Testis (tissue), 3 donors: ENCODE measurements around the gene TGFB1I1. TPM values are rescaled to one million over a fixed set of nuclear protein-coding genes. Genes with fewer than 3 reads are reported as not detected.

ENCODE experiments used
- DNase-seq: peaks from one replicate; pipeline ENCODE4 v3.0.0-alpha.2; 2019
- H3K27ac ChIP-seq, 2 donors: fragments of 200-600 bp; sonication (generic); one replicate each; pipeline ENCODE4 v1.5.1; 2019
- H3K27me3 ChIP-seq: fragments of 200-600 bp; sonication (generic); one replicate; pipeline ENCODE4 v1.5.1; 2019
- H3K36me3 ChIP-seq: fragments of 200-600 bp; sonication (generic); one replicate; pipeline ENCODE4 v1.5.1; 2017; ENCODE audit warnings: low read depth; ENCODE audit errors: missing control alignments
- H3K4me1 ChIP-seq: fragments of 200-600 bp; sonication (generic); one replicate; pipeline ENCODE4 v1.5.1; 2019
- H3K4me3 ChIP-seq, 2 donors: fragments of 200-600 bp; sonication (generic); one replicate each; pipeline ENCODE4 v1.5.1; 2017 to 2019
- H3K9me3 ChIP-seq: fragments of 200-600 bp; sonication (generic); one replicate; pipeline ENCODE4 v1.5.1; 2017
- POLR2A ChIP-seq: fragments of 450-650 bp; IDR thresholded peaks from one replicate; pipeline ENCODE4 v1.6.1; 2017; ENCODE audit warnings: antibody characterized with exemption, mild to moderate bottlenecking, moderate library complexity
- WGBS, 2 donors: methylation state at CpG; one replicate each; pipeline ENCODE4 v1.1.5; 2018; 5-methylcytosine and 5-hydroxymethylcytosine counted together
- intact Hi-C: fragments of 100-400 bp; cut with DNase I; formaldehyde crosslinking; loops from one replicate; pipeline ENCODE4 v1.15.1; 2023; ENCODE audit warnings: low total_unique reads
- polyA plus RNA-seq: library from polyadenylated mRNA; stranded (reverse); fragments of 350-450 nt; fragmentation: Illumina TruSeq; extraction: RNeasy Lipid Tissue Mini Kit (QIAGEN cat#74804); gene quantifications from one replicate; pipeline ENCODE4 v1.2.3, GENCODE V29; 2014; ENCODE audit warnings: low read depth, low replicate concordance; ENCODE audit not compliant: insufficient read depth
- total RNA-seq, 2 donors: library from RNA; depleted of rRNA; stranded (reverse); fragments of >200 nt; gene quantifications; one replicate each; pipeline ENCODE4 v1.2.3, GENCODE V29; 2016
- TF ChIP-seq, protein P1 (sequence below), 3 experiments: fragments of 450-650 bp in 2 of 3; fragments of 200-600 bp in 1 of 3; sonication (generic) in 1 of 3; IDR thresholded peaks; one replicate each; pipeline ENCODE4 v1.5.1; 2016 to 2019; ENCODE audit warnings: antibody characterized with exemption in 3 of 3, mild to moderate bottlenecking in 2 of 3, moderate library complexity in 1 of 3

The TGFB1I1 gene
- total and polyA plus RNA-seq, 3 donors from 2014 or later: 13.6 to 31.7 (median 28.4) TPM

DNA sequence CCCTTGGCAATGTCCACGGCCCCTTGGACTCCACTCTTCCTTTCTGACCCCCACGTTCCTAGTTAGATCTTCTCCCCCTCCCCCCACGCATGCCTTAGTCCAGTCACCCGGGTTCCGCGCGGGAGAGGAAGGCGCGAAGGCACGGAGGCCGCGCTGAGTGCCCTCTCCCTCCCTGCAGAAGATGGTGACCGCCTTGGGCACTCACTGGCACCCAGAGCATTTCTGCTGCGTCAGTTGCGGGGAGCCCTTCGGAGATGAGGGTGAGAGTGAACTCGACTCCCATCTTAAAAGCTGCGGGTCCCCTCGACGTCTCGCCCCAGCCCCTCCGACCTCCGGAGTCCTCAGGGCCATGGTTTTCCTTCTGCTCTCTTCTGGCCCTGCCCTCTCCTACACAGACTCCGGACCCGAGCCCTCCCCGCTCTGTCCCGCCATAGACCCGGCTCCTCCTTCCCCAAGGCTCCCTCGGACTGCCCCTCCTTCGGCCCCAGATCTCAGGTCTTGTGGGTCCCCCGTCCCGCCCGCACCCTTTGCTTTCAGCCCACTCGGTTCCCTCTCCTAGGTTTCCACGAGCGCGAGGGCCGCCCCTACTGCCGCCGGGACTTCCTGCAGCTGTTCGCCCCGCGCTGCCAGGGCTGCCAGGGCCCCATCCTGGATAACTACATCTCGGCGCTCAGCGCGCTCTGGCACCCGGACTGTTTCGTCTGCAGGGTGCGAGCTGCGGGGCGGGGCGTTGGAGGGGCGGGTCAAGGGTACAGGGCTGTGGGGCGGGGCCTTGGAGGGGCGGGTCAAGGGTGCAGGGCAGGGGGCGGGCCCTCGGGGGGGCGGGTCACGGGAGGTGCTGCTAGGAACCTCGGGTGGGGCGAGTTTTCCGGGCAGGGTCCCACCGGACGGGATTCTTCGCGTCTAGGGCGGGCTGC lies 4.6 kb downstream of the TGFB1I1 start:
- peak overlapping the region; percentile 32 to 56 for H3K4me3 ChIP-seq

DNA sequence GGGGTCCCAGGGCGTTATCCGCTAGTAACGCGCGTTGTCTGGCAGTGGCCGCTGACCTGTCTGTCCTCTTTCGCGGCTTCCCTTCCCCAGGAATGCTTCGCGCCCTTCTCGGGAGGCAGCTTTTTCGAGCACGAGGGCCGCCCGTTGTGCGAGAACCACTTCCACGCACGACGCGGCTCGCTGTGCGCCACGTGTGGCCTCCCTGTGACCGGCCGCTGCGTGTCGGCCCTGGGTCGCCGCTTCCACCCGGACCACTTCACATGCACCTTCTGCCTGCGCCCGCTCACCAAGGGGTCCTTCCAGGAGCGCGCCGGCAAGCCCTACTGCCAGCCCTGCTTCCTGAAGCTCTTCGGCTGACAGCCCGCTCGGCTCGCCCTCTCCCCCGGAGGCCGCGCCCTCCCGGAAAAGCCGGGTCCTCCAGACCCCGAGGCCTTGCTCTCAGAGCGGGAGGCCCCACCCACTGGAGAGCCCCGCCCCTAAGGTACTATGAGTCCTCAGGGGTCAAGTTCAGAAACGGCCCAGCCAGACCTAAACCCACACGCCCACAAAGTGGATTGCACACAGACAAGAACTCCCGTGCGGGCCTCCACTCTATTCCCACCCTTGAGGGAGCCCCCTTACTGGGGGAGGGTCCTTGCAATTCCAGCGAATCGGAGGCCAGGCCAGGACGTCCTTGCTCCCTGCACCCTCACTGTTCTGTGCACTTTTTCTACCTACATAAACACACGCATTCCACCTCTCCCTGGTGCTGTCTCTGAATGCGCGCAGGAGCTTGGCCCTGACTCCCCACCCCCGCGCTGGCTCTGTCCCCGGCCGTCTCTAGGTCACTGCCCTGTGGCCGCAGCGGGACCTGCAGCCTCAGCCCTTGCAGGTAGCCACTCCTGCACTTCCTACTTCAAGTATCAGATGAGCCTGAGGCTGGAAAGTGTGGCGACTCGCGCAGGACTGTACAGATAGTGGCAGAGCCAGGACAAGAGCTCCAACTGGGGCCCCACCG lies 5.6 kb downstream of the TGFB1I1 start:
- intact Hi-C loops: no loop called here
- Histone ChIP-seq H3K4me1 (peaks cover 19% of the 10 kb centered on the region), H3K4me3 (peak overlapping the region; percentile 32 to 56), H3K27ac (no peak overlapping the region), H3K36me3 (no peaks in the 10 kb centered on the region), H3K9me3 (no peaks in the 10 kb centered on the region), H3K27me3 (no peaks in the 10 kb centered on the region)
- peak; percentile 72 for DNase-seq
- WGBS, 2 donors: 47% methylated on average over 36 to 65 of the region's 67 CpGs
- no peak for TF ChIP-seq POLR2A
- TF ChIP-seq, protein P1, sequence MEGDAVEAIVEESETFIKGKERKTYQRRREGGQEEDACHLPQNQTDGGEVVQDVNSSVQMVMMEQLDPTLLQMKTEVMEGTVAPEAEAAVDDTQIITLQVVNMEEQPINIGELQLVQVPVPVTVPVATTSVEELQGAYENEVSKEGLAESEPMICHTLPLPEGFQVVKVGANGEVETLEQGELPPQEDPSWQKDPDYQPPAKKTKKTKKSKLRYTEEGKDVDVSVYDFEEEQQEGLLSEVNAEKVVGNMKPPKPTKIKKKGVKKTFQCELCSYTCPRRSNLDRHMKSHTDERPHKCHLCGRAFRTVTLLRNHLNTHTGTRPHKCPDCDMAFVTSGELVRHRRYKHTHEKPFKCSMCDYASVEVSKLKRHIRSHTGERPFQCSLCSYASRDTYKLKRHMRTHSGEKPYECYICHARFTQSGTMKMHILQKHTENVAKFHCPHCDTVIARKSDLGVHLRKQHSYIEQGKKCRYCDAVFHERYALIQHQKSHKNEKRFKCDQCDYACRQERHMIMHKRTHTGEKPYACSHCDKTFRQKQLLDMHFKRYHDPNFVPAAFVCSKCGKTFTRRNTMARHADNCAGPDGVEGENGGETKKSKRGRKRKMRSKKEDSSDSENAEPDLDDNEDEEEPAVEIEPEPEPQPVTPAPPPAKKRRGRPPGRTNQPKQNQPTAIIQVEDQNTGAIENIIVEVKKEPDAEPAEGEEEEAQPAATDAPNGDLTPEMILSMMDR (IDR thresholded peaks at IDR 0.05): peak in 1 of 3 experiments; percentile 15

More for the DNA sequence above, 4.6 kb downstream of the TGFB1I1 start:
- no peaks in the 10 kb centered on the region for H3K36me3 ChIP-seq
- H3K4me1 ChIP-seq: peaks cover 24% of the 10 kb centered on the region
- peak; percentile 82 for DNase-seq
- intact Hi-C loops: no loop called here
- H3K27ac ChIP-seq: no peak overlapping the region
- WGBS, 2 donors: 47 to 53% methylated on average over 62 of the region's 68 CpGs
- H3K27me3 ChIP-seq: no peaks in the 10 kb centered on the region
- TF ChIP-seq POLR2A: no peak
- TF ChIP-seq, protein P1 (IDR thresholded peaks at IDR 0.05): no peak
- H3K9me3 ChIP-seq: no peaks in the 10 kb centered on the region

DNA sequence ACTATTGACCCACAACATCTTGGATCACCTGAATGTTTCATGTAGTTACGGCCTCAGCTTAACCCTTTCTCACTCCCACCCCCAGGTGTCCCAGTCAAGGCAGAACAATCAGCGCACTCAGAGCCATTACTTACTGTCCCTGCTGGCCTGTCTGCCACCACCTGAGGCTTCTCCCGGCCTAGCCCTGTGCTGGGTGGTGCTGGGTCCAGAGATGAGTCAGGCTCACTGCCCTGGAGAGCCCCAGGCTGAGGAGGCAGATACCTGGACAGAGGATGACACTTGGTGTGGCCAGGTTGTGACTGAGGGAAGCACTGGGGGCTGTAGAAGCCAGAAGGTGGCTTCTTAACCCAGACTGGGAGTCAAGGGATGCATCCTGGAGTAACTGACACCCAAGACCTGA lies 7.0 kb downstream of the TGFB1I1 start:
- Histone ChIP-seq H3K27ac (no peak overlapping the region), H3K4me3 (no peak overlapping the region), H3K36me3 (no peaks in the 10 kb centered on the region), H3K4me1 (peaks cover 8% of the 10 kb centered on the region), H3K9me3 (no peaks in the 10 kb centered on the region), H3K27me3 (no peaks in the 10 kb centered on the region)
- 87 to 92% methylated on average over 3 of the region's 3 CpGs for WGBS, 2 donors
- no peak for TF ChIP-seq POLR2A
- TF ChIP-seq, protein P1 (IDR thresholded peaks at IDR 0.05): no peak
- DNase-seq: no peak
- intact Hi-C loops: no loop called here

DNA sequence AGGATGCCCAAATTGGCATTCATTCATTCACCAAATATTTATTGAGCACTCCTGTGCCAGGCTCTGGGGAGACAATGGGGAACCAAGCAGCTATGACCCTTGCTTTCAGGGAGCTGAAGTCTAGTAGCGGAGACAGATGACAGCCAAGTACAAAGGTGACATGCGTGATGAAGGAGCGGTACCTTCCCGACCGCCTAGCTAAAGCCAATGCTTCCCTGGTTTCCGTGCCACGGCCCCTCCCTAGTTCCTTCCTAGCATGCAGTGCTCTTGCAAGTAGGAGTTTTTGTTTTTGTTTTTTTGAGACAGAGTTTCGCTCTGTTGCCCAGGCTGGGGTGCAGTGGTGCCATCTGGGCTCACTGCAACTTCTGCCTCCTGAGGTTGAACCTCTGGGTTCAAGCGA lies 7.8 kb downstream of the TGFB1I1 start:
- Histone ChIP-seq H3K4me1 (peaks cover 7% of the 10 kb centered on the region), H3K4me3 (no peak overlapping the region), H3K27me3 (no peaks in the 10 kb centered on the region), H3K36me3 (no peaks in the 10 kb centered on the region), H3K27ac (no peak overlapping the region), H3K9me3 (no peaks in the 10 kb centered on the region)
- no peak for DNase-seq
- 85 to 93% methylated on average over 9 of the region's 9 CpGs for WGBS, 2 donors
- TF ChIP-seq POLR2A: no peak
- TF ChIP-seq, protein P1 (IDR thresholded peaks at IDR 0.05): no peak
- intact Hi-C loops: no loop called here
